NCI-H82 (cell line): ENCODE measurements around the gene PTPN14.

Source experiments
- DNase-seq: peaks from one replicate; lab custom pipeline; 2025; lab: John Stamatoyannopoulos, UW

PTPN14 gene

GRCh38 chr1:214426426-214426812, 125.0 kb downstream of the PTPN14 start:
- DNase-seq: no peak

DNA sequence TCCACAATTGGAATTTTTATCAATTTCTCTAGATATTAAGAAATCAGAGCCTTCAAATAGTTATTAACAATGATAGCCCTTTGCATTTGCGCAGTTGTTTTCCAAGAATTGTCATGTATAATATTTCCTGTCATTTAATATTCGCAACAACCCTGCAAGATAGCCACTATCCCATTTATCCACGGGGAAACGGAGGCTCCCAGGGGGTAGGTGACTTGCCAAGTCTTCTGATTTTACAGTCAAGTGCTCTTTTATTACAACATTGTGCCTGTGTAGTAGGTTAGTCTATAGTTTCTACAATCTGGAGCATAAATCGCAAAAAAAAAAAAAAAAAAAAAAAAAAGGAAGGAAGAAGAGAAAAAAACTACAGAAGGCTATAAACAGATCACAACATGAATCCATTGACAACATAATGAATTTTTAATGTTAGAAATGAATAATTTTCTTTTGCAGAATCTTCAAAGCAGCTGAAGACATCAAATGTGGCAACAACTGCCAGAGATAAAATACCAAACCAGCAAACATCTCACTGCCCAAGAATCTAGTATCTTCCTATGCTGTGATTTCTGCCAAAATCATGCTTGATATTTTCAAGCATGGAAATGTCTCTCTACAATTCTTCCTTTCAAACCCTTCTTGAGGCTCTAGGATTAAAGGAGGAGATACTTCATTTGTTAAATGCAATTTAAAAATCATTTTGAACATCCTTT, 125.5 kb downstream of the PTPN14 start:
- no peak for DNase-seq

GRCh38 chr1:214425101-214425500, 126.3 kb downstream of the PTPN14 start:
- no peak for DNase-seq

- DNase-seq: no peak
Measured at GRCh38 chr1:214423045-214423444, 128.4 kb downstream of the PTPN14 start.

DNA sequence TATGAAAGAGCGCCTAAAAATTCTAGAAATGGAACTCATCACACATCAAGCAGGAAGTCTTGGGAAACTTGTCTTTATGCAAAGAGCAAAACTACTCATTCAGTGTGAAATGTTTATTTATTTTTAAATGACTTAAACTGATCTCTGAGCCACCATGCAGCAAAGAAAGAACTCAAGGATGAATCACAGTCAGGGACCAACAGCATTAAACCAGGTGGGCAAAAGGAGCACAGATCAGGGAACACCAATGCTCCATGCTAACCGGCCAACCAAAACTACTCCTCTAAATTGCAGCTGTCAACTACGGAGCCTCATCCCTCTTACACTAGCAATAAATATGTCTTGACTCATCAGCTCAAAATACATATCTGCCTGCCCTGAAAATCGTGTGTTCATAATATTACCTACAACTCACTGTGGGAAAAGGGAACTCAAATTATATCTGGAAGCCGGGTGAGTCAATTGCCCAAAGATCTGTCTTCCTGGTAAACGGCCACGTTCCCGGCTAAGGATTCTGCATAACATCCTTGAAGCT, 129.2 kb downstream of the PTPN14 start:
- no peak for DNase-seq

- DNase-seq: no peak
Measured at GRCh38 chr1:214420833-214421232, 130.6 kb downstream of the PTPN14 start.

GRCh38 chr1:214420341-214420740, 131.1 kb downstream of the PTPN14 start:
- no peak for DNase-seq

DNA sequence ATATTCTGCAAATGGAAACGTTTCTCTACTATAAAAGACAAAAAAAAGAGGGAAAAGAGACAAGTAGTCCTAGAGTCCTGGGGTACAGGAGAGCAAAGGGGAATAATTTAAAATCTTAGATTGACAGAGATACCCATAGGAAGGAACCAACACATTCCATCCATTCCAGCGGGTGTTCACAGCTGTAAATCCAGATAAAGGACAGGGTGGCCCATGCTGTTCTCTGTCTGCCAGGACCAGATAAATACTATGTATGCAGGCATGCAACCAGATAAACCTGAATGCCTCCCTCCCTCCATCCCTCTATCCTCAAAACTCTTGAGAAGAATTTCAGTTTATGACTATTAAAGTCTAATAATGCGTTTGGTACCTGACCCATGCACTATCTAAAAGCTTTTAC, 131.8 kb downstream of the PTPN14 start:
- no peak for DNase-seq

DNA sequence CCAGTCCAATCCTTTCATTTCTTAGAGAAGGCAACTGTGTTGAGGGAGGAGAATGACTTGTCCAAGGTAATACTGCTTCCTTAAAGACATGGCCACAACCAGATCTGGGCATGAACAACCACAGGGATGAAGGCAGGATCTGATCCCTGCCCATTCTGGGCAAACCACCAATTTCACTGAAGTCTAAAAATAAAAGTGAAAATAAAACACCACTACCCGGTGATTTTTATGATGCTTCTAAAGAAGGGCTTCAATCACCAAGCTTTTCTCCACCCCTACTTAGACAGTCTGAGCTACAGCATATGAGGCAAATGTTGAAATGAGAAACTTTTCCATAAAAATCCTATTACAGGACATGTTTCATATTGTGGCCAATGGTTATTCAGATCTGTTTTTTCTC, 133.0 kb downstream of the PTPN14 start:
- DNase-seq: no peak

DNA sequence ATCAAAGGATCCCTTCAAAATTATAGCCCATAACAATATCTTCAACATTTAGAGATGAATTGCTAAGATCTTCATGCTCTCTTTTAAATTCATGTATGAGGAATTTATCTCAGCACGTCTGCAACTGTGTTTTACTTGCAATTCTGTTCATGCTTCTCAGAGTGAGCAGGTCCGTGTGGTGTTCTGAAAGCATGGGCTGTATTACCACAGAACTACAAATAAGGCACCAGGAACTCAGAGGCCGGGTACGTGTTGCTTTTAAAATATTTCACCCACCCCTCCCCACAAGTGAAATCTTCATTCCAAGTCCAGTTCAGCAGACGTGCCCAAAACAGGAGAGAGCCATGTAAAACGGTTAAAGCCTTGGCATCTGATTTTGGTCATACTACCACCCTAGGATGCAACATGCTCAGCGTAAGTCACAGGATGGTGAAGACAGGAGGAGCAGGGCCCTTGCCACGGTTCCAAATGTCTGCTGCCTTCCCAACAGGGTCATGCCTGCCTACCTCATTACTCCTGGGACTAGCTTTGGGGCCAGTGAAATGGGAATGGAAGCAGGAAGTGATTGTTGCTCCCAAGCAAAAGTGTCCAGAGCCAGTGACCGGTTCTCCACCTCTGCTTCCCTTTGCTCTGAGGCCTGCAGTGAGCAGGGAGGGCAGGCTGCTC, 133.7 kb downstream of the PTPN14 start:
- DNase-seq: no peak

- no peak for DNase-seq
Measured at GRCh38 chr1:214416858-214417257, 134.5 kb downstream of the PTPN14 start.

DNA sequence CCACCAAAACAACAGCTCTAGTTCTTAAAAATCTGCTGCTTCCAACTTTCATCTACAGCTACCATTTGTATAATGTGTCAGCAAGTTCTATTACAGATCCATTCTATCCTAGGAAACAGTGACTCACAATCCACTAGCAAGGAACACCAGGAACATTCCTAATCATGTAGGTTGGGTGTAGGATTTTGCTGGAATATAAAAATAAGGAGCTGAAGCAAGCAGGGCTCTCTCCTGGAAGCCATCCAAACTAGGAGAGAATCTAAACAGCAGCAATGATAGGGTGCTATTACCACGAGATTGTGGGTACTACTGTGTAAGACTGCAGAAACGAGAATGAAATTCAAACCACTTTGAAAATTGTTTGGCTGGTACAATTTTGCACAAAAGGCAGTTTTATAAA, 135.0 kb downstream of the PTPN14 start:
- DNase-seq: no peak

- no peak for DNase-seq
Measured at GRCh38 chr1:214415131-214415530, 136.3 kb downstream of the PTPN14 start.

DNA sequence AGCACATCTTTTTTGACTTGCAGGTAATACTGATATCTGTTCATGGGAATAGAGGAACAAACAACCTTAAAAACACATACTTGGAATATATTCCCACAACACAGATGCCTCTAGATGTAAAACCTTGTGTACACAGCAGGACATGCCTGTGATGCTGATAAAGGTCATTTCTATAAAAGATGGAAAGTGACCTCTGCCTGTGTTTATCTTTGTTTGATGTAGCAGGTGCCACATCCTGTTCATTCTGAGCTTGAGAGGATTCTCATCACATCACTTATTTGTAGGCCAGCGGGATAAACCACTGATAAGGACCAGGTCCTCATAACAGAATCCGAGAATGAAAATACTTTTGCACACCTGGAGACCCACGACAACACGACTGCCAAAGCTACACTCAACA, 136.7 kb downstream of the PTPN14 start:
- no peak for DNase-seq

DNA sequence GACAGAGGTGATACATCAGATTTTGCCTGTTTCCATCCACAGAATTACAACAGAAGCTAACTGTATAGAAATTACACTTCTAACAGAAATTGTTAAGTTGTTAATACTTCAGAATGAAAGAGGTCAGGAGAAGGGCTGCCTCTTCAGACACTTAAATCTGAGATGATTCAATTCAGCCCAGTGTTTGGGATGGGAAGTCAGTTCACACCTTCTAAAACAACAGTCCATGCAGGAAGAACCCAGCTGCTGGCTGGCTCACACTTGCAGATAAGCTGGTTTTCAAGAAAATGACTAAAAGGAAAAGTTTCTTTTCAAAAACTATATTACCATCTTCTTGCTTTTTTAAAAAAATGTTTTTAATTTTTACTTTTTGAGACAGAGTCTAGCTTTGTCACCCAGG, 138.1 kb downstream of the PTPN14 start:
- DNase-seq: no peak

DNA sequence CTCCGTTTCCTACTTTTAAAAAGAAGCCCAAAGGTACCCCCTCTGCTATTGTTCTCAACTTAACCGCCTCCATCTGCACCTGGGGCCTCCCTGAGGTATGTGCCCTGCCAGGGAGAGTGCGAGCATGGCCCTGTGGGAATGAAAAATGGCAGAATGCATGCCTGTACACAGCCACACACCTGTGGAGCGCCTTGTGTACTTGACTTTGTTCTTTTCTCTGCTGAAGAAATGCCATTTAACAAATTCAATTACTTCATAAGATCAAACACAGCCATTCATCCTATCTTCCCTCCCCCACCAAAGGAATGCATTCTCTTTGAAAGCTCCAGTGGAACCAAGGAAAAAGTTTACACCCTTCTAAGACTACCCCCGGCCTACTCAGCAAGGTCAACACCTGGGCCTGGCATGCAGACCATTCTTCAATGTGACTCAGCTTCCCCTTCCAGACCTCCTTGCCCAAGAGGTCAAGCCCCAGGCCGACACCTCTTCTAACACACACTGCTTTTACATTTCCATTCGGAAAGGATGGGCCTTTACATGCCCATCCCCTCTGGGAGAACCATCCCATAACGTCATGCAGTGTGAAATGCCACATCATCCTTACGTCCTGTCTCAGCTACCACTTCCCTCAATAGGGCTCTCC, 146.7 kb downstream of the PTPN14 start:
- DNase-seq: no peak

GRCh38 chr1:214404154-214404553, 147.2 kb downstream of the PTPN14 start:
- no peak for DNase-seq

DNA sequence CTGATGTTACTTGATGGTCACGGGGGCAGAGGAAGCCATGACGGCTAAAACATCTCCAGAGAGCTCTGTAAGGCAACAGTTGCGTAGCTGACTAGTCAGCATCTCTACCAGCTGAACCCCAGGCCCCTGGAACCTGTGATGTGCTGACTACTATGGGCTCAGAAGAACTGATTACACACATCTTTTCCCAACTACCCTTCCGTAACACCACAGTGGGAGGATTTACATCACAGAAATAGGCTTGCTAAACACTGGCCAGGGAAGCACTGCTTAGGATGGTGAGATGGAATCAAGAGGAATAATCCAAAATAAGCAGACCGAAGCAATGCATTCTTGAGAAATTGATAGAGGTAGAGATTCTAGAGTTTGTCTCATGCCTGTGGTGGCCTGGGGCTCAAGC, 148.0 kb downstream of the PTPN14 start:
- no peak for DNase-seq

GRCh38 chr1:214402613-214403083, 148.8 kb downstream of the PTPN14 start:
- DNase-seq: no peak

- DNase-seq: no peak
Measured at GRCh38 chr1:214401666-214402065, 149.7 kb downstream of the PTPN14 start.

DNA sequence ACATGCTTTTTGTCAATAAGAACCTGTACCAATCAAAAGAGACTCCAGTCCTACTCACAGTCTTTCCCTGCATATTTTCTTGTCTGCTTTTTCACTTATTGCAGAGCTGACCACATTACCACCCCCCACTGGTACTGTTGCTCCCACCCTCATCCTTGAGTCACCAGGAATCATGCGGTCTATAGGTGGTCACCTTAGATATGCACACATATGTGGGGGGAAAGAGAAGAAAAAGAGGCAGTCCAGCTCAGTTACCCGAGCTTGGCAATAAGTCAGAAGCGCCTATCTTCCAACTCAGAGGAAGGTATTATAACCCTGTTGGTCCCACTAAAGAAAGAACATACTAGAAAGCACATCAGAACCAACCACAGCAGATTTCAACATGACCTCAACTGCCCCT, 151.3 kb downstream of the PTPN14 start:
- DNase-seq: no peak

DNA sequence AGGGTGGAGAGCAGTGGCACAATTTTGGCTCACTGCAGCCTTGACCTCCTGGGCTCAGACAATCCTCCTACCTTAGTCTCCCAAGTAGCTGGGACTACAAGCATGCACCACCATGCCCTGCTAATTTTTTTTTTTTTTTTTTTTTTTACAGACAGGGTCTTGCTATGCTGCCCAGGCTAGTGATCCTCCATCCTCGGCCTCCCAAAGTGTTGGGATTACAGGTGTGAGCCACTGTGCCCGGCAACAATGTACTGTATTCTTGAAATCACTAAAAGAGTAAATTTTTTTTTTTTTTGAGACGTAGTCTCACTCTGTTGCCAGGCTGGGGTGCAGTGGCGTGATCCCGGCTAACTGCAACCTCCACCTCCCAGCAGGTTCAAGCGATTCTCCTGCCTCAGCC, 152.9 kb downstream of the PTPN14 start:
- no peak for DNase-seq

- no peak for DNase-seq
Measured at GRCh38 chr1:214397497-214397896, 153.9 kb downstream of the PTPN14 start.
